HepG2 (cell line): ENCODE data around the gene NR1H2. TPM values are rescaled to one million over a fixed set of nuclear protein-coding genes. Genes with fewer than 3 reads are reported as not detected.

Experiments used
- ATAC-seq: fragments of 200-7000 bp; cut with Tn5 transposase; 3 replicates; pipeline ENCODE4 v1.9.1; 2020; ENCODE audit warnings: mild to moderate bottlenecking, moderate library complexity
- BruUV-seq: library from RNA; stranded (reverse); fragments of 400-500 nt; replicated peaks from 2 replicates; lab custom pipeline; 2021; lab: Mats Ljungman, UMichigan
- CTCF ChIA-PET: fragments of 300-600 bp; formaldehyde crosslinking; extraction: SDS; loops from one replicate; lab custom pipeline; 2021; ENCODE audit warnings: low total read pairs, inconsistent platforms, low intra/inter-chr PET ratio; lab: Yijun Ruan, JAX
- POLR2A ChIA-PET: fragments of 350-600 bp; sonication (Branson Sonifier 250); formaldehyde crosslinking; loops from one replicate; lab custom pipeline; 2020; ENCODE audit warnings: antibody characterized with exemption, inconsistent platforms; lab: Yijun Ruan, JAX
- DNase-seq: peaks from one replicate; pipeline ENCODE4 v3.0.0-alpha.2; 2015; ENCODE audit warnings: low spot score
- FAIRE-seq: peaks from 3 replicates; lab custom pipeline; 2011; peaks lifted over from hg19 to GRCh38; lab: Jason Lieb, UNC
- H2AFZ ChIP-seq: one replicate; pipeline ENCODE4 v1.6.1; 2011; ENCODE audit warnings: low read length, inconsistent platforms
- H3K27ac ChIP-seq: fragments of 300-600 bp; 3 replicates; pipeline ENCODE4 v1.8.0; 2011; ENCODE audit warnings: mixed run types, mild to moderate bottlenecking, mixed read lengths, low read length, inconsistent platforms; ENCODE audit not compliant: insufficient read depth; ENCODE audit errors: extremely low read length
- H3K27me3 ChIP-seq, 2 experiments: fragments of 200-600 bp in 1 of 2; 2 replicates in 1 of 2; 3 replicates in 1 of 2; pipeline versions ENCODE4 v1.6.0 to v1.8.0; 2011; ENCODE audit warnings: low read length in 2 of 2, mild to moderate bottlenecking in 2 of 2, moderate library complexity in 2 of 2, inconsistent platforms in 1 of 2; ENCODE audit not compliant: insufficient read depth in 2 of 2, control insufficient read depth in 1 of 2
- H3K36me3 ChIP-seq, 2 experiments: fragments of 200-600 bp in 1 of 2; replicated peaks in 1 of 2; 2 replicates in 1 of 2; 3 replicates in 1 of 2; pipeline versions ENCODE4 v1.5.1 to v1.8.0; 2011; ENCODE audit warnings: low read length in 2 of 2, inconsistent platforms in 1 of 2; ENCODE audit not compliant: insufficient read depth in 2 of 2, control insufficient read depth in 1 of 2
- H3K4me1 ChIP-seq: 2 replicates; pipeline ENCODE4 v1.5.1; 2012; ENCODE audit warnings: low read length, inconsistent platforms; ENCODE audit not compliant: insufficient read depth
- H3K4me2 ChIP-seq: 2 replicates; pipeline ENCODE4 v1.6.0; 2011; ENCODE audit warnings: low read depth, low read length, inconsistent platforms
- H3K4me3 ChIP-seq, 3 experiments: fragments of 200-600 bp in 1 of 3; sonication (generic), shearing (Covaris generic) in 1 of 3; replicated peaks in 1 of 3; 2 replicates each; pipeline ENCODE4 v1.5.1; 2011 to 2016; ENCODE audit warnings: low read length in 3 of 3, inconsistent platforms in 2 of 3, low read depth in 2 of 3, mild to moderate bottlenecking in 2 of 3, control low read depth in 1 of 3, mixed read lengths in 1 of 3; ENCODE audit not compliant: insufficient read depth in 1 of 3
- H3K79me2 ChIP-seq: one replicate; pipeline ENCODE4 v1.6.1; 2011; ENCODE audit warnings: low read length, inconsistent platforms; ENCODE audit not compliant: insufficient read depth
- H3K9ac ChIP-seq: 2 replicates; pipeline ENCODE4 v1.6.0; 2011; ENCODE audit warnings: mild to moderate bottlenecking, low read depth, low read length, inconsistent platforms; ENCODE audit not compliant: insufficient read depth
- H3K9me3 ChIP-seq: 2 replicates; pipeline ENCODE4 v1.5.1; 2012; ENCODE audit warnings: mild to moderate bottlenecking, low read length
- H4K20me1 ChIP-seq: 2 replicates; pipeline ENCODE4 v1.6.0; 2011; ENCODE audit warnings: inconsistent platforms, mild to moderate bottlenecking, low read length, moderate library complexity; ENCODE audit not compliant: insufficient read depth
- E2F1 ChIP-seq: sonication (generic); formaldehyde crosslinking; IDR thresholded peaks from 2 replicates; pipeline ENCODE4 v1.5.0; 2020; ENCODE audit warnings: missing genetic modification reagents
- ETV5 ChIP-seq: IDR thresholded peaks from 2 replicates; pipeline ENCODE4 v1.6.1; 2018; ENCODE audit warnings: missing biosample characterization, missing genetic modification reagents, inconsistent platforms, borderline replicate concordance
- FOXA3 ChIP-seq: IDR thresholded peaks from 2 replicates; pipeline ENCODE4 v1.6.1; 2016; ENCODE audit warnings: missing genetic modification reagents, missing compliant biosample characterization
- ONECUT2 ChIP-seq: sonication (generic); formaldehyde crosslinking; IDR thresholded peaks from 2 replicates; pipeline ENCODE4 v1.4.0; 2020; ENCODE audit warnings: missing genetic modification reagents
- RFX1 ChIP-seq: fragments of 450-650 bp; IDR thresholded peaks from 2 replicates; pipeline ENCODE4 v1.6.1; 2017
- RFXANK ChIP-seq: IDR thresholded peaks from 2 replicates; pipeline ENCODE4 v1.6.1; 2016
- ZNF441 ChIP-seq: sonication (generic); formaldehyde crosslinking; IDR thresholded peaks from 2 replicates; pipeline ENCODE4 v1.7.0; 2021; ENCODE audit warnings: missing genetic modification reagents, borderline replicate concordance
- ZNF781 ChIP-seq: sonication (generic); formaldehyde crosslinking; IDR thresholded peaks from 2 replicates; pipeline ENCODE4 v1.5.1; 2020; ENCODE audit warnings: borderline replicate concordance, mild to moderate bottlenecking, missing genetic modification reagents; ENCODE audit errors: not compliant biosample characterization
- in situ Hi-C: cut with HindIII; loops from 2 replicates; pipeline ENCODE4 v1.10.0; 2017; ENCODE audit warnings: low pct_unique_long_range_greater_than_20kb; ENCODE audit not compliant: extremely low pct_ligation_motif_present
- intact Hi-C: fragments of 100-400 bp; cut with micrococcal nuclease; formaldehyde crosslinking; loops from one replicate; pipeline ENCODE4 v1.10.0; 2022; ENCODE audit not compliant: unreplicated experiment
- polyA plus RNA-seq, 8 experiments: library from polyadenylated mRNA; depleted of rRNA in 3 of 8; stranded (reverse) in 7 of 8; unstranded in 1 of 8; fragments of >200 nt; fragmentation: Illumina TruSeq in 4 of 8; extraction: Trizol in 4 of 8; gene quantifications; 2 replicates each; pipeline versions ENCODE4 v1.2.1 to v1.2.3, GENCODE V29; 2011 to 2016; ENCODE audit warnings: low read depth in 4 of 8, missing spikeins in 1 of 8, mixed read lengths in 1 of 8; ENCODE audit not compliant: insufficient read depth in 1 of 8
- total RNA-seq, 5 experiments: library from RNA; depleted of rRNA; stranded (reverse); fragments of >200 nt; fragmentation: Illumina TruSeq; extraction: Trizol; gene quantifications; 2 replicates each; pipeline ENCODE4 v1.2.3, GENCODE V29; 2016; ENCODE audit warnings: low read depth in 1 of 5
- TF ChIP-seq, protein P1 (sequence below): sonication (generic); formaldehyde crosslinking; IDR thresholded peaks from 2 replicates; pipeline ENCODE4 v1.4.0; 2020; ENCODE audit warnings: mild to moderate bottlenecking, missing genetic modification reagents
- TF ChIP-seq, protein P2 (sequence below): sonication (generic); formaldehyde crosslinking; IDR thresholded peaks from 2 replicates; pipeline ENCODE4 v1.8.0; 2022; ENCODE audit warnings: mild to moderate bottlenecking, missing genetic modification reagents, borderline replicate concordance

NR1H2 gene
- total and polyA plus RNA-seq, 2 of the 13 experiments (the other 11 are each of a cell fraction or from before 2014, with no cell fraction given) = 10.3 to 13.5 TPM

- POLR2A ChIA-PET = interaction anchor here (1.9 kb wide), 1 partner anchor 10 kb away, joined by 8 read pairs; no protein-coding TSS in a partner anchor
- intact Hi-C loops = no loop called here
- BruUV-seq = no TSS peak
- Histone ChIP-seq H3K9me3 (peaks cover 6% of the 10 kb centered on the region; the same call in 1 of the 2 replicates), H3K79me2 (no peaks in the 10 kb centered on the region), H2AFZ (no peak overlapping the region), H3K4me1 (peaks cover 21% of the 10 kb centered on the region)
- TF ChIP-seq RFX1 (no peak), ONECUT2 (CRISPR knock-in tag) (no peak), FOXA3 (no peak), ZNF441 (no peak), E2F1 (no peak), ZNF781 (CRISPR knock-in tag) (no peak), ETV5 (CRISPR knock-in tag) (no peak), RFXANK (CRISPR knock-in tag) (no peak)
- TF ChIP-seq, protein P1, sequence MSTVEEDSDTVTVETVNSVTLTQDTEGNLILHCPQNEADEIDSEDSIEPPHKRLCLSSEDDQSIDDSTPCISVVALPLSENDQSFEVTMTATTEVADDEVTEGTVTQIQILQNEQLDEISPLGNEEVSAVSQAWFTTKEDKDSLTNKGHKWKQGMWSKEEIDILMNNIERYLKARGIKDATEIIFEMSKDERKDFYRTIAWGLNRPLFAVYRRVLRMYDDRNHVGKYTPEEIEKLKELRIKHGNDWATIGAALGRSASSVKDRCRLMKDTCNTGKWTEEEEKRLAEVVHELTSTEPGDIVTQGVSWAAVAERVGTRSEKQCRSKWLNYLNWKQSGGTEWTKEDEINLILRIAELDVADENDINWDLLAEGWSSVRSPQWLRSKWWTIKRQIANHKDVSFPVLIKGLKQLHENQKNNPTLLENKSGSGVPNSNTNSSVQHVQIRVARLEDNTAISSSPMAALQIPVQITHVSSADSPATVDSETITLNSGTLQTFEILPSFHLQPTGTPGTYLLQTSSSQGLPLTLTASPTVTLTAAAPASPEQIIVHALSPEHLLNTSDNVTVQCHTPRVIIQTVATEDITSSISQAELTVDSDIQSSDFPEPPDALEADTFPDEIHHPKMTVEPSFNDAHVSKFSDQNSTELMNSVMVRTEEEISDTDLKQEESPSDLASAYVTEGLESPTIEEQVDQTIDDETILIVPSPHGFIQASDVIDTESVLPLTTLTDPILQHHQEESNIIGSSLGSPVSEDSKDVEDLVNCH (CRISPR knock-in tag) = no peak
- TF ChIP-seq, protein P2, sequence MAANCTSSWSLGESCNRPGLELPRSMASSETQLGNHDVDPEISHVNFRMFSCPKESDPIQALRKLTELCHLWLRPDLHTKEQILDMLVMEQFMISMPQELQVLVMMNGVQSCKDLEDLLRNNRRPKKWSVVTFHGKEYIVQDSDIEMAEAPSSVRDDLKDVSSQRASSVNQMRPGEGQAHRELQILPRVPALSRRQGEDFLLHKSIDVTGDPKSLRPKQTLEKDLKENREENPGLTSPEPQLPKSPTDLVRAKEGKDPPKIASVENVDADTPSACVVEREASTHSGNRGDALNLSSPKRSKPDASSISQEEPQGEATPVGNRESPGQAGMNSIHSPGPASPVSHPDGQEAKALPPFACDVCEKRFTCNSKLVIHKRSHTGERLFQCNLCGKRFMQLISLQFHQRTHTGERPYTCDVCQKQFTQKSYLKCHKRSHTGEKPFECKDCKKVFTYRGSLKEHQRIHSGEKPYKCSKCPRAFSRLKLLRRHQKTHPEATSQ (CRISPR knock-in tag) = no peak
- TF ChIP-seq, all 625 proteins: peak for 0
- Histone ChIP-seq H3K27me3 (no peaks in the 10 kb centered on the region), H3K4me2 (no peak overlapping the region), H3K9ac (no peak overlapping the region), H3K36me3 (no peaks in the 10 kb centered on the region), H3K27ac (no peak overlapping the region), H3K4me3 (no peak overlapping the region), H4K20me1 (no peaks in the 10 kb centered on the region)
- CTCF ChIA-PET = no interaction called here
- ATAC-seq (no peak), FAIRE-seq (no peak), DNase-seq (no peak)
- in situ Hi-C loops = no loop called here
Measured at GRCh38 chr19:50340331-50340730, 35.9 kb upstream of the NR1H2 start.
